ENCODE results near the gene WDR11.

GRCh38 chr10:120887482-120887881 is 36.3 kb downstream of the WDR11 start:
- TF ChIP-seq EP300 (IDR thresholded peaks at IDR 0.05) (no peak), POLR2A (IDR thresholded peaks at IDR 0.05) (no peak), CTCF (IDR thresholded peaks at IDR 0.05) (no peak)

Data from tibial nerve (tissue), 4 donors.